Neural progenitor cell (in vitro differentiated cells): ENCODE results near the gene RNU11.

ENCODE experiments used
- CTCF ChIP-seq: fragments of 200-600 bp; sonication (generic); IDR thresholded peaks from 2 replicates; pipeline ENCODE4 v1.5.1; 2017; ENCODE audit warnings: antibody characterized with exemption, mild to moderate bottlenecking
- EZH2 ChIP-seq: fragments of 200-600 bp; sonication (generic); IDR thresholded peaks from 2 replicates; pipeline ENCODE4 v1.6.1; 2017; ENCODE audit warnings: antibody characterized with exemption, mild to moderate bottlenecking, moderate library complexity
- EZH2phosphoT487 ChIP-seq: fragments of 200-600 bp; sonication (generic); IDR thresholded peaks from 2 replicates; pipeline ENCODE4 v1.6.1; 2017; ENCODE audit warnings: antibody characterized with exemption

GRCh38 chr1:28675924-28676257 lies 27.5 kb downstream of the RNU11 start:
- TF ChIP-seq CTCF (no peak), EZH2phosphoT487 (no peak), EZH2 (no peak)
